Neural crest cell (in vitro differentiated cells): Measurements from ENCODE around the gene PDE6A. TPM values are rescaled to one million over a fixed set of nuclear protein-coding genes. Genes with fewer than 3 reads are reported as not detected.

Experiments used
- DNase-seq: peaks from one replicate; pipeline ENCODE4 v3.0.0; 2021; ENCODE audit warnings: low read depth, mixed read lengths, low spot score
- H3K27ac Mint-ChIP-seq: one replicate; pipeline ENCODE4 v1.8.0; 2021; ENCODE audit warnings: mild to moderate bottlenecking, mixed read lengths; ENCODE audit not compliant: unreplicated experiment
- H3K27me3 Mint-ChIP-seq: 2 replicates; pipeline ENCODE4 v1.8.0; 2021; ENCODE audit warnings: low read depth, mild to moderate bottlenecking, mixed read lengths
- H3K36me3 Mint-ChIP-seq: 2 replicates; pipeline ENCODE4 v1.8.0; 2021; ENCODE audit warnings: low read depth, mild to moderate bottlenecking, mixed read lengths
- H3K4me1 Mint-ChIP-seq: 2 replicates; pipeline ENCODE4 v1.8.0; 2021; ENCODE audit warnings: mixed read lengths
- H3K4me3 Mint-ChIP-seq: one replicate; pipeline ENCODE4 v1.8.0; 2021; ENCODE audit warnings: mild to moderate bottlenecking, mixed read lengths
- H3K9me3 Mint-ChIP-seq: 2 replicates; pipeline ENCODE4 v1.8.0; 2021; ENCODE audit warnings: mixed read lengths
- total RNA-seq: library from RNA; stranded (reverse); gene quantifications from 2 replicates; pipeline ENCODE4 v1.2.1, GENCODE V29; 2021
- TF ChIP-seq, protein P1 (sequence below): fragments of 200-600 bp; sonication (generic); conservative IDR thresholded peaks from 2 replicates; pipeline ENCODE4 v1.5.0; 2021; ENCODE audit warnings: antibody characterized with exemption, mild to moderate bottlenecking

The PDE6A gene
- total RNA-seq, 1 donor from 2014 or later, result not detected

- Mint-ChIP-seq H3K27ac (no peak overlapping the region), H3K36me3 (no peaks in the 10 kb centered on the region), H3K9me3 (no peaks in the 10 kb centered on the region), H3K27me3 (no peaks in the 10 kb centered on the region), H3K4me1 (peaks cover 27% of the 10 kb centered on the region), H3K4me3 (no peak overlapping the region)
- TF ChIP-seq, protein P1, sequence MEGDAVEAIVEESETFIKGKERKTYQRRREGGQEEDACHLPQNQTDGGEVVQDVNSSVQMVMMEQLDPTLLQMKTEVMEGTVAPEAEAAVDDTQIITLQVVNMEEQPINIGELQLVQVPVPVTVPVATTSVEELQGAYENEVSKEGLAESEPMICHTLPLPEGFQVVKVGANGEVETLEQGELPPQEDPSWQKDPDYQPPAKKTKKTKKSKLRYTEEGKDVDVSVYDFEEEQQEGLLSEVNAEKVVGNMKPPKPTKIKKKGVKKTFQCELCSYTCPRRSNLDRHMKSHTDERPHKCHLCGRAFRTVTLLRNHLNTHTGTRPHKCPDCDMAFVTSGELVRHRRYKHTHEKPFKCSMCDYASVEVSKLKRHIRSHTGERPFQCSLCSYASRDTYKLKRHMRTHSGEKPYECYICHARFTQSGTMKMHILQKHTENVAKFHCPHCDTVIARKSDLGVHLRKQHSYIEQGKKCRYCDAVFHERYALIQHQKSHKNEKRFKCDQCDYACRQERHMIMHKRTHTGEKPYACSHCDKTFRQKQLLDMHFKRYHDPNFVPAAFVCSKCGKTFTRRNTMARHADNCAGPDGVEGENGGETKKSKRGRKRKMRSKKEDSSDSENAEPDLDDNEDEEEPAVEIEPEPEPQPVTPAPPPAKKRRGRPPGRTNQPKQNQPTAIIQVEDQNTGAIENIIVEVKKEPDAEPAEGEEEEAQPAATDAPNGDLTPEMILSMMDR, result no peak
- no peak for DNase-seq
Measured at GRCh38 chr5:149827546-149827945, 117.0 kb downstream of the PDE6A start.

DNA sequence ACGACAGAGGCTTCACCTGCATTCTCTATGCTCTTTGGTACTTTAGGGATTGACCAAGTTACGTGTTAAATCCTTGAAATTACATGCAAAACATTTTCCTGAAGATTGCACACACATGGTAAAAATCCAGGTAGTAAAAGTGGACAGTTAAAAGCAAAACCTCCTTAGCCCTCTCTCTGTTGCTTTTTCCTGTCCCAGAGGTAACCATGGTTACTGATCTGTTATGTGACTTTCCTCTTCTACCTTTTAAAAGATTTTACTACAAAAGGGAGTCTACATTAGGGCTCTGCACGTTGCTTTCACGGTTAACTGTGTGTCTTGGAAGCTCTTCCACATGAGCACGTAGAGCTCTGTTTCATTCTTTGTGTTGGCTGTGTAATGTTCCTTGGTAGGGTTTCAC, 117.5 kb downstream of the PDE6A start:
- no peak for DNase-seq
- Mint-ChIP-seq H3K4me3 (no peak overlapping the region), H3K9me3 (no peaks in the 10 kb centered on the region), H3K4me1 (peaks cover 27% of the 10 kb centered on the region), H3K27me3 (no peaks in the 10 kb centered on the region), H3K36me3 (no peaks in the 10 kb centered on the region), H3K27ac (peak overlapping the region; percentile 12)
- TF ChIP-seq, protein P1, result no peak

DNA sequence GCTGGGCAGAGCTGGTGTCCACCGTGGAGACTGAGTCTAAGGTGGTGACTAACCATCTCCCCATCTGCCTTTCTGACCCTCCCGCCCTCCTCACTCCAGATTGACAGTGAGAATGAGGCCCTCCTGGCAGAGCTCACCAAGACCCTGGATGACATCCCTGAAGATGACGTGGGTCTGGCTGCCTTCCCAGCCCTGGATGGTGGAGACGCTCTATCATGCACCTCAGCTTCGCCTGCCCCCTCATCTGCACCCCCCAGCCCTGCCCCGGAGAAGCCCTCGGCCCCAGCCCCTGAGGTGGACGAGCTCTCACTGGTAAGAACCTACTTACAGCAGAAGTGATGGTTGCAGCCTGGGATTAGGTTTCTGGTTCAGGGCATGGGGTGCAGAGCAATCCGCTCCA, 118.0 kb downstream of the PDE6A start:
- H3K4me1 Mint-ChIP-seq, result peaks cover 27% of the 10 kb centered on the region
- no peaks in the 10 kb centered on the region for H3K27me3 Mint-ChIP-seq
- no peaks in the 10 kb centered on the region for H3K36me3 Mint-ChIP-seq
- DNase-seq, result no peak
- no peaks in the 10 kb centered on the region for H3K9me3 Mint-ChIP-seq
- no peak overlapping the region for H3K27ac Mint-ChIP-seq
- no peak overlapping the region for H3K4me3 Mint-ChIP-seq
- TF ChIP-seq, protein P1, result no peak

GRCh38 chr5:149824846-149825245, 119.7 kb downstream of the PDE6A start:
- H3K4me3 Mint-ChIP-seq, result peak overlapping the region; percentile 14
- no peak for DNase-seq

DNA sequence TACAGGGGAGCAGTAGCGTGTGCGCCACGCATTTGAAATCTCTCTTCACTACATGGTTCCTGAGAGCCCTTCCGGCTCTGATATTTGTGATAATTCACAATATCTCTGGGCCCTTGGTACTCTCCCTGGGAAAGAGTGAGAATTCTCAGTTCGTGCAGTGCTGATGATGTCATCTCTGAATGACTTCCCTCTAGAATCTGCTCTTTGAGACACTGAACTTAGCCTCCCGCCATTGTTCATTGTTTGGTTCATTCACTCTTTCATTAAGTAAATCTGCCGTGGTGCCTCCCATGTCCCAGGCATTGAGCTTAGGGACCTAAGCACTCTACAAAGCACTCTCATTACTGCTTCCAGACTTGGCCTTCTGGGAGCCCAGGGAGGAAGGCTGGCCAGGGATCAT, 120.5 kb downstream of the PDE6A start:
- DNase-seq, result no peak
- Mint-ChIP-seq H3K27me3 (no peaks in the 10 kb centered on the region), H3K9me3 (no peaks in the 10 kb centered on the region), H3K36me3 (no peaks in the 10 kb centered on the region), H3K4me1 (peaks cover 31% of the 10 kb centered on the region), H3K4me3 (no peak overlapping the region), H3K27ac (peak overlapping the region; percentile 91)
- TF ChIP-seq, protein P1, result no peak

More at GRCh38 chr5:149824846-149825245, 119.7 kb downstream of the PDE6A start:
- Mint-ChIP-seq H3K9me3 (no peaks in the 10 kb centered on the region), H3K27ac (peak overlapping the region; percentile 93), H3K36me3 (no peaks in the 10 kb centered on the region), H3K4me1 (peaks cover 31% of the 10 kb centered on the region), H3K27me3 (no peaks in the 10 kb centered on the region)
- TF ChIP-seq, protein P1, result no peak

DNA sequence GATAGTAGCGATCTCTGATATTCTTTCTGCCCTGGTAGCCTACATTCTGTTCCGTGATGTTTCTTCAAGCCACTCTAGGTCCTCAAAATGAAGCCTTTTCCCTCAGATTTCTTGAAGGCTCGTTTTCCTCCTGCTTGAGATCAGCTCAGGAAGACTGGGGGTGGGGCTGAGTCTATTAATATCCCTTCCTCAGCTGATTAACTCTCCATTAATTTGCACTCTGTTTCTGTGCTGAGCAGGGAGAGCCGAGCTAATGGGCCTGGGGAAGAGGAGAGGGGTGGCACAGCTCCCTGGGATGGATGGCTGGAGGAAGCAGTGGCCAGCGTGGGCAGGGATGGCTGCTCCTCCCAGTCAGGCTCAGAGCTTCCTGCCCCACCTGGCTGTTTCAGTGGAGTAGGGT, 121.2 kb downstream of the PDE6A start:
- Mint-ChIP-seq H3K36me3 (no peaks in the 10 kb centered on the region), H3K9me3 (no peaks in the 10 kb centered on the region), H3K27me3 (no peaks in the 10 kb centered on the region), H3K4me3 (no peak overlapping the region), H3K27ac (no peak overlapping the region), H3K4me1 (peaks cover 31% of the 10 kb centered on the region)
- TF ChIP-seq, protein P1, result no peak
- no peak for DNase-seq
